Lower leg skin (tissue), 3 donors: ENCODE data around the gene LITAF.

Experiments used
- POLR2A ChIP-seq, 2 donors: fragments of 450-650 bp; IDR thresholded peaks; one replicate each; pipeline ENCODE4 v1.6.1; 2016 to 2017; ENCODE audit warnings: antibody characterized with exemption in 2 of 2, mild to moderate bottlenecking in 1 of 2, moderate library complexity in 1 of 2
- TF ChIP-seq, protein P1 (sequence below), 3 donors: fragments of 450-650 bp; IDR thresholded peaks; one replicate each; pipeline ENCODE4 v1.5.1; 2016; ENCODE audit warnings: antibody characterized with exemption in 3 of 3, mild to moderate bottlenecking in 3 of 3, moderate library complexity in 2 of 3

DNA sequence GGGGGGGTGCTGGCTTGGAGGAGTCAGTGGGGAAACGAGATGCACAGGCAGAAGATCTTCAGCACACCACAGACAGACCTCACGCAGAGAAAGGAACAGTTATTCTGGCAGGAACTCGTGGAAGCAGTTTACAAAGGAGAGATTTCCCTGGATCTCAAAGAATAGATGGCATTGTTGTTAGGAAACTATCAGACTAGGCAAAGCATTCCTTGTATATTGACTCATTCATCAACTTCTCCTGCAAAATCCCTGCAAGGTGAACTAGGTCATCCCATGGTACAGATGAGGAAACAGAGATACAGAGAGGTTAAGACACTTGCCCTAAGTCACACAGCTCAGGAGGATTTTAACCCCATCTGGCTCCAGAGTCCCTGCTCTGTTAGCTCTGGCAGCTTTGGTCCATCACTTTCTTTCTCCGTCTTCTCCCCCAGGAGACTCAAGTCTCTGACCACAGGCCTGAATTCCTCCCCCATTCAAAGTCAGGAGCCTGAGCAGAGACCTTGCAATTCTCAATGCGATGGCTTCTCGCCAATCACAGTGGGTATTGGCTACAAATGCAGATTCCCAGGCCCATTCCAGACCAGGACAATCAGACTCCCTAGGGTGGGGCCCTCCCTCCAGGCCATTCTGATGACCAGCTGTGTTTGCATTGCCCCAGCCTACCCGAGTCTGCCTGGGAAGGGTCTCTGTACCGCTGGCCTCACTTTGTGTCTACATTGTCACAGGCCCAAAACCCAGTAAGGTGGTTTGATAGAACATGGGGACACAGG is 56.4 kb downstream of the LITAF start:
- TF ChIP-seq, protein P1, sequence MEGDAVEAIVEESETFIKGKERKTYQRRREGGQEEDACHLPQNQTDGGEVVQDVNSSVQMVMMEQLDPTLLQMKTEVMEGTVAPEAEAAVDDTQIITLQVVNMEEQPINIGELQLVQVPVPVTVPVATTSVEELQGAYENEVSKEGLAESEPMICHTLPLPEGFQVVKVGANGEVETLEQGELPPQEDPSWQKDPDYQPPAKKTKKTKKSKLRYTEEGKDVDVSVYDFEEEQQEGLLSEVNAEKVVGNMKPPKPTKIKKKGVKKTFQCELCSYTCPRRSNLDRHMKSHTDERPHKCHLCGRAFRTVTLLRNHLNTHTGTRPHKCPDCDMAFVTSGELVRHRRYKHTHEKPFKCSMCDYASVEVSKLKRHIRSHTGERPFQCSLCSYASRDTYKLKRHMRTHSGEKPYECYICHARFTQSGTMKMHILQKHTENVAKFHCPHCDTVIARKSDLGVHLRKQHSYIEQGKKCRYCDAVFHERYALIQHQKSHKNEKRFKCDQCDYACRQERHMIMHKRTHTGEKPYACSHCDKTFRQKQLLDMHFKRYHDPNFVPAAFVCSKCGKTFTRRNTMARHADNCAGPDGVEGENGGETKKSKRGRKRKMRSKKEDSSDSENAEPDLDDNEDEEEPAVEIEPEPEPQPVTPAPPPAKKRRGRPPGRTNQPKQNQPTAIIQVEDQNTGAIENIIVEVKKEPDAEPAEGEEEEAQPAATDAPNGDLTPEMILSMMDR (IDR thresholded peaks at IDR 0.05) = no peak
- no peak for TF ChIP-seq POLR2A (IDR thresholded peaks at IDR 0.05)
